ENCODE results near the gene CDKN2AIPNL.
A peak's percentile ranks its signal among the peaks of the same experiment; 100 is the strongest.

Gene CDKN2AIPNL, protein sequence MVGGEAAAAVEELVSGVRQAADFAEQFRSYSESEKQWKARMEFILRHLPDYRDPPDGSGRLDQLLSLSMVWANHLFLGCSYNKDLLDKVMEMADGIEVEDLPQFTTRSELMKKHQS

DNA sequence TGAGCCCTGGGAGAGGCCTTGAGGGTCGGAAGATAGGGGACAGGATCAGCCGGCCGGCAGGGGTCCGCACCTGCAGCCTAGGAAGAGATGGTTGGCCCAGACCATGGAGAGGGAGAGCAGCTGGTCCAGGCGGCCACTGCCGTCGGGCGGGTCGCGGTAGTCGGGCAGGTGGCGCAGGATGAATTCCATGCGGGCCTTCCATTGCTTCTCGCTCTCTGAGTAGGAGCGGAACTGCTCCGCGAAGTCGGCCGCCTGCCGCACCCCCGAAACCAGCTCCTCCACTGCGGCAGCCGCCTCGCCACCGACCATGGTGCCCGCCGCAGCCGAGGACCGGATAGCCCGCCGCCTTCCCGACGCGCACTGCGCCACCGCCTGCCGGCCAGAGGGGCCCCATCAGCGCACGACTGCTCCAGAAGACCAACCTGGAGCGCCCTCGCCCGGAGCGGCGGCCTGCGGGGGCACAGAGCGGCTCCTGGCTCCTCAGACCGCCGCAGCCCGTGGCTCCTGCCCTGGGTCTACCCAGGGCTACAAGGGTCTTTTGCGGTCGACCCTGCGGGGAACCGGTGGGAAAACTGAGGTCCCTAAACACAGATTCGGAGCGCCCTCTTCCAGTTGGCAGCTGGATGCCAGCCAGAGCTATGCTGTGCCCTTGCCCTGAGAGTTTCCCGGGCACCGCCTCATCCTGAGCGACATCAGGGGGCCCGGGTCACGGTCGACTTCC, at the start of gene CDKN2AIPNL:
Gene CDKN2AIPNL, minus strand, starts transcription at position 336 of the 721 bp plus-strand sequence. Its CDS starts 27 bp downstream, at position 309.
- in situ Hi-C loops (cut with MboI; ENCODE audit: low pct_unique_long_range_greater_than_20kb, low sequenced_read_pairs, unreplicated experiment): no loop called here
- peak; percentile 95 for DNase-seq (ENCODE audit: low spot score)
- TF ChIP-seq, protein P1, sequence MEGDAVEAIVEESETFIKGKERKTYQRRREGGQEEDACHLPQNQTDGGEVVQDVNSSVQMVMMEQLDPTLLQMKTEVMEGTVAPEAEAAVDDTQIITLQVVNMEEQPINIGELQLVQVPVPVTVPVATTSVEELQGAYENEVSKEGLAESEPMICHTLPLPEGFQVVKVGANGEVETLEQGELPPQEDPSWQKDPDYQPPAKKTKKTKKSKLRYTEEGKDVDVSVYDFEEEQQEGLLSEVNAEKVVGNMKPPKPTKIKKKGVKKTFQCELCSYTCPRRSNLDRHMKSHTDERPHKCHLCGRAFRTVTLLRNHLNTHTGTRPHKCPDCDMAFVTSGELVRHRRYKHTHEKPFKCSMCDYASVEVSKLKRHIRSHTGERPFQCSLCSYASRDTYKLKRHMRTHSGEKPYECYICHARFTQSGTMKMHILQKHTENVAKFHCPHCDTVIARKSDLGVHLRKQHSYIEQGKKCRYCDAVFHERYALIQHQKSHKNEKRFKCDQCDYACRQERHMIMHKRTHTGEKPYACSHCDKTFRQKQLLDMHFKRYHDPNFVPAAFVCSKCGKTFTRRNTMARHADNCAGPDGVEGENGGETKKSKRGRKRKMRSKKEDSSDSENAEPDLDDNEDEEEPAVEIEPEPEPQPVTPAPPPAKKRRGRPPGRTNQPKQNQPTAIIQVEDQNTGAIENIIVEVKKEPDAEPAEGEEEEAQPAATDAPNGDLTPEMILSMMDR (IDR thresholded peaks at IDR 0.05; ENCODE audit: extremely low read depth, insufficient read depth, missing control alignments): peak; percentile 98

DNA sequence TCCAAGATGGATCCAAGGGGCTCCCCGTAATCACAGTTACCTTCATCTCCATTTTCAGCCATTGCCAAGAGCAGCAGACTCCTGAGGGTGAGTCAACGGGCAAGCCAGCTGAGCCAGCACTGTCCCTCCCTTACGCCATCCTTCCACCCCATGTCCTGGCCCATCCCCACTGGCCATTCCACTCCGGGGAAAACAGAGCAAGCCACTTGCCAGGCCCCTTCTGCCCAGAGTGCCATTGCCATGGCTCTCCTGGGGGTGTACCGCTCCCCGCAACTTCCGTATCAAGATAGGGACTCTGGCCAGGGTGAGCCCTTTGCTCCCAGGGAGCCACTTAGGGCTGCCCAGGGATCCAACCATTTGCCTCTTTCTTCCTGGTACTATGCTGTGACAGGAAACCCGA, 48.9 kb upstream of the CDKN2AIPNL start:
- DNase-seq (ENCODE audit: low spot score): no peak

DNA sequence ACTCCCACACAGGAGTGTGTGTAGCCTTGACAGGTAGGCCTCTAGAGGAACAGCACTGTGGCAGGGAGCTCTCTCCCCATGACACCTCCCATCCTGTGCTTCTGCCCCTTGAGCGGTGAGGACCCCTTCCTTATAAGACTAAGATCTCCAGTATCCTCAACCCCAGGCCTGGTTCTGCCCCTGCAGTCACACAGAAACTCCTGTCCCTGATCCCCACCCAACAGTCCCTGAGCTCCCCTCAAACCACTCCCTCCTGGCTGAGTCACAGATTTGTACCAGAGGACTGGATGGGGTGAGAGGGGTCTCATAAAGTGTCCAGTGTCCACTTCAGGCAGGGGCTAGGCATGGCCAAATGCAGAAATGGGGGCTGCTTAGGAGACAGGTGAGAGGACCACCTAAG, 47.8 kb upstream of the CDKN2AIPNL start:
- TF ChIP-seq, protein P1 (IDR thresholded peaks at IDR 0.05; ENCODE audit: extremely low read depth, insufficient read depth, missing control alignments): no peak
- no peak for DNase-seq (ENCODE audit: low spot score)
- in situ Hi-C loops (cut with MboI; ENCODE audit: low pct_unique_long_range_greater_than_20kb, low sequenced_read_pairs, unreplicated experiment): no loop called here

More for the DNA sequence above, 48.9 kb upstream of the CDKN2AIPNL start:
- in situ Hi-C loops (cut with MboI; ENCODE audit: low pct_unique_long_range_greater_than_20kb, low sequenced_read_pairs, unreplicated experiment): no loop called here
- TF ChIP-seq, protein P1 (IDR thresholded peaks at IDR 0.05; ENCODE audit: extremely low read depth, insufficient read depth, missing control alignments): no peak

DNA sequence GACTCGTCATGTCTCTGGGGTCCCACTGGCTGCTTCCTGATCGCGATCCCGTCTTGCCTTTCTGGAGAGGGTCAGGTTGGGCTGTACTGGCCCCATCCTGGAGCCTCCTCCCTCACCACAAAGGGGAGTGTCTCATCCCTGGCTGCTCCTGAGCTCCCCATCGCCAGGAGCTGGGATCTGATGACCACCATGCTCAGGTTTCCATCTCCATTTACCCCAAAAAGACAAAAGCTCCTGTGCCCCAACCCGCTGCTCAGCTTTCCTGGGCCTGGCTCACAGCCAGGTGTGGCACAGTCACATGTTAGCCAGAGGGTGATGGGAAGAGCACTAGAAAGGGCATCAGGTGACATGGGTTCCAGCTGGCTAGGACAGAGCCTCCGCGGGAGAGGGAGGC, 47.3 kb upstream of the CDKN2AIPNL start:
- in situ Hi-C loops (cut with MboI; ENCODE audit: low pct_unique_long_range_greater_than_20kb, low sequenced_read_pairs, unreplicated experiment): no loop called here
- DNase-seq (ENCODE audit: low spot score): no peak
- TF ChIP-seq, protein P1 (IDR thresholded peaks at IDR 0.05; ENCODE audit: extremely low read depth, insufficient read depth, missing control alignments): no peak

DNA sequence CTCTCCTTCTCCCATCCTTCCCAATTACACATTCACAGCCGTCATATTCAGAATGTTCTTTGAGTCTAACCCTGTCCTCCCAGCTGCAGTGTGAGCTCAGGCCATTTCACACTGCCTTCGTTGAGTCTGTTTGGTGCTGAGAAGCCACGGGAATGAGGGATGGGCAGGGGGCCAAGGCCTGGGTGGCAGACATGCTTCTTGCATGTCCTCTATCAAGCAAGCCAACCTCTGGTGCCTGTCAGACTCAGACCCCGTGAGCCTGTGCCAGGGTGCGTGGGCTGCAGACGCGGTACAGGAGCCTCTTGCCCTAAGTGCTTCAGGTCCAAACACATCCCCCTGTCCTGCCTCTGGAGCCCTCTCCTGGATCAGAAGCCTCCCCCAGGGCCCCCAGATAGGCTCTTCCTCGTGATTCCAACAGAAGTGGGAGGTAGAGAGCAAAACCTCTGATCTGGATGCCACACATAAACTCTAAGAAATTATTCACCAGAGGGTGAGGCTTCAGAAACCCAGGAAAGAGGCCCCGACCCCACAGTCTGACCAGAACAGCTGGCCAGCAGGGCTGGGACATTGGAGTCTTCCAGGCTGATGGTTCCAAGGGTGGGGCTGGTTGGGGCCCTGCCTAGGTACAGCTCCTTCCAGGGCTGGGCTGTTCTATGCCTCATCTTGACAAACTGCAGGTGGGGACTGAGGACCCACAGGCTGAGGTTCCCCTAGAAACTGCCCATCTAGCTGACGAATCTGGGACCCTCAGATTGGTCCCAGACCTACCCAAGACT, 46.7 kb upstream of the CDKN2AIPNL start:
- TF ChIP-seq, protein P1 (IDR thresholded peaks at IDR 0.05; ENCODE audit: extremely low read depth, insufficient read depth, missing control alignments): no peak
- in situ Hi-C loops (cut with MboI; ENCODE audit: low pct_unique_long_range_greater_than_20kb, low sequenced_read_pairs, unreplicated experiment): no loop called here
- no peak for DNase-seq (ENCODE audit: low spot score)

DNA sequence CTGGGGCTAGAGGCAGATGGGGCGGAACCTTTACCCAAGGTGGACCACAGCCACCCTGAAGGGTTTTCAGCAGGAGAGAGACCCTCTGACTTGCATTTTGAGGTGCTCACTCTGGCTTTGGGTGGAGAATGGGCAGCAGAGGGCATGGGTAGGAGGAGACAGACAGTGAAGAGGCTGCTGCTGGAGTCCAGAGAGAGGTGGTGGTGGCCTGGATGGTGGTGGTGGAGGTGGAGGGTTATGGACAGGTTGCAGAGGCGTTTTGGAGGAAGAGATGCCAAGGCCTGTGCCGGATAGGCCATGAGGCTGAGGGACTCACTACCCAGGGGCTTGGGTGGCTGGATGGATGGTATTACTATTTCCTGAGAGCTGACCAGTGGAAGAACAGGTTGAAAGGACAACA, 46.1 kb upstream of the CDKN2AIPNL start:
- TF ChIP-seq, protein P1 (IDR thresholded peaks at IDR 0.05; ENCODE audit: extremely low read depth, insufficient read depth, missing control alignments): no peak
- in situ Hi-C loops (cut with MboI; ENCODE audit: low pct_unique_long_range_greater_than_20kb, low sequenced_read_pairs, unreplicated experiment): no loop called here

More for the DNA sequence above, 46.1 kb upstream of the CDKN2AIPNL start:
- DNase-seq (ENCODE audit: low spot score): no peak
